GM12874 (cell line): Measurements from ENCODE around the gene DNAJB8.

ENCODE experiments used
- TF ChIP-seq, protein P1 (sequence below): IDR thresholded peaks from 2 replicates; pipeline ENCODE4 v1.5.1; 2011; ENCODE audit warnings: low read depth, mild to moderate bottlenecking, control low read depth, low read length, moderate library complexity; ENCODE audit not compliant: insufficient read depth

Gene DNAJB8

DNA sequence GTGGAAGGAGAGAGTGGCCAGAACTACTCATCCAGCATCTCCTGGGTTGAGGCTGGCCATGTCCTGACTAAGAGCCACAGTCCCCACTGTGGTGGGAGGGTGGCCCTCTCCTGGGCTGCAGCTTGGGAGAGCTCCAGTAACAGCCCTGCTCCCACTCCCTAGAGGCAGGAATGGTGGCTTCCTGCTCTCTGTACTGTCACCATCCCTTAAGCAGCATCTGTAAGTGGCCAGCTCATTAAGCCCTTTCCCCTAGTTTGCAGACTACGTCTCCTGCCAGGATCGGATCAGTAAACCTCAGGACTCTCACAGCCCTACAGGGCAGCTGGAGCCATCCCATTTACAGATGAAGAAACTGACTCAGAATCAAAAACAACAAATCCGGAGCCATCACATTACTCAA is 30.5 kb downstream of the DNAJB8 start:
- TF ChIP-seq, protein P1, sequence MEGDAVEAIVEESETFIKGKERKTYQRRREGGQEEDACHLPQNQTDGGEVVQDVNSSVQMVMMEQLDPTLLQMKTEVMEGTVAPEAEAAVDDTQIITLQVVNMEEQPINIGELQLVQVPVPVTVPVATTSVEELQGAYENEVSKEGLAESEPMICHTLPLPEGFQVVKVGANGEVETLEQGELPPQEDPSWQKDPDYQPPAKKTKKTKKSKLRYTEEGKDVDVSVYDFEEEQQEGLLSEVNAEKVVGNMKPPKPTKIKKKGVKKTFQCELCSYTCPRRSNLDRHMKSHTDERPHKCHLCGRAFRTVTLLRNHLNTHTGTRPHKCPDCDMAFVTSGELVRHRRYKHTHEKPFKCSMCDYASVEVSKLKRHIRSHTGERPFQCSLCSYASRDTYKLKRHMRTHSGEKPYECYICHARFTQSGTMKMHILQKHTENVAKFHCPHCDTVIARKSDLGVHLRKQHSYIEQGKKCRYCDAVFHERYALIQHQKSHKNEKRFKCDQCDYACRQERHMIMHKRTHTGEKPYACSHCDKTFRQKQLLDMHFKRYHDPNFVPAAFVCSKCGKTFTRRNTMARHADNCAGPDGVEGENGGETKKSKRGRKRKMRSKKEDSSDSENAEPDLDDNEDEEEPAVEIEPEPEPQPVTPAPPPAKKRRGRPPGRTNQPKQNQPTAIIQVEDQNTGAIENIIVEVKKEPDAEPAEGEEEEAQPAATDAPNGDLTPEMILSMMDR: no peak

DNA sequence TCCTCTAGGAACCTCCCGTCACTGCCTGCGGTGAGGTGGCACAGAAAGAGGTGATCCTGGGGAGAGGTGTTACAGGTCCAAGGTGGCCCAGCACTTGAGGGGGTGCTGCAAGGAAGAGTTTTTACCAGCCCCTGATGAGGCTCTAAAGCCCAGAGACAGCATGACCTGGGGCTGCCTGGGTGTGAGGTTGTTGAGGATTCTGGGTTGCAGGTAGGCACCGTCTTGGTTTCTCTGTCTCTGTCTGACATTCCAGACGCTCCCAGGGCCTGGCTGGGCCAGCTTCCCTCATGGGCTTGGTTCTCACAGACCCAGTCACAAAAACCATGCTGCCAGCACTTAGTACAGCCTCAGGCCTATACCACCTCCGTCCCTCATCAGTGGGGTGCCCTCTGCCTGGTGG is 31.1 kb downstream of the DNAJB8 start:
- TF ChIP-seq, protein P1: no peak

DNA sequence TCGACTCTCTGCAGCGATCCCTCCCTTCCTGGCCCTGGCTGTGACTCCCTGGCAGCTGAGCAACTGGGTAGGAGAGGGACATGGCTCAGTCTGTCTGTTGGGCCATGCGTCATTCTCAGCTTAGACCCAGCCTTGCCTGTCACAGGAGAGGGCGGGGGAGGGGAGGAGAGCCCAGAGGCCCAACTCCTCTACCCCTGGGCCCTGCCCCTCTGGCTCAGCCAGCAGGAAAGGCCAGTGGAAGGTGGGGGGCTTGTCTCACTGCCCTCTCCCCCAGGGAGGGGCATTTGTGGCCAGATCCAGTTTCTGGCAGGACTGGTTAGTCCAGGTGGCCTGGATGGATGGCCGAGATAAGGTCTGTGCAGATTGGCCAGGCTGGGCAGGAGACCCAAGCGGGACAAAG is 31.6 kb downstream of the DNAJB8 start:
- TF ChIP-seq, protein P1: no peak

DNA sequence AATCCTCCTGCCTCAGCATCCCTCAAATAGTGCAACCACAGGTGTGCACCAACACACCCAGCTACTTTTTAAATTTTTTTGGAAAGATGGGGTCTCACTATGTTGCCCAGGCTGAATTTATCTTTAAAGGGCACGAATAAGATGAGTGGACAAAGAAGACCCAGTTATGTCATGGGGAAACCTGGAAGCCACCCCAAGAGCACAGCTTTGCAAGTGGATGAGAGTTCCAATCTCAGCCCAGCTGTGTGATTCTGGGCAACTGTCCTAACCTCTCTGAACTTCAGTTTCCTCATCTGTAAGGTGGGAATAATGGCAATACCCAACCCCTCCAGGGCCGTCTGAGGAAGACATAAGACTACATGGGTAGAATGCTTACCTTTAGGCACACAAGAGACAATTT is 32.2 kb downstream of the DNAJB8 start:
- TF ChIP-seq, protein P1: no peak

DNA sequence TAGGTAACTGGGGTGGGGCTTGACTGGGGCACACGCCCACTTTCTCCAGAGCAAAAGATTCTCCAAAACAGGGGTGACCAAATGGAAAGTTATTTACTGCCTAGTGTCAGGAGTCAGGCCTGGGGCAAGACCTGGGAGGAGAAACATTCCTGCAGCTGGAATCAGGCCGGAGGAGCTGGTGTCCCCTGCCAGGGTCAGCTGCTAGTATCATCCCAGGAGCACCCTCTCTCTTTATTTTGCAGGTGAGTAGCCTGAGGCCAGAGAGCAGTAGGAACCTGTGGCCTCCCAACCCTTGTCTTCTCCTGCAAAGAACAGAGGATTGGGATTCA is 32.9 kb downstream of the DNAJB8 start:
- TF ChIP-seq, protein P1: no peak

DNA sequence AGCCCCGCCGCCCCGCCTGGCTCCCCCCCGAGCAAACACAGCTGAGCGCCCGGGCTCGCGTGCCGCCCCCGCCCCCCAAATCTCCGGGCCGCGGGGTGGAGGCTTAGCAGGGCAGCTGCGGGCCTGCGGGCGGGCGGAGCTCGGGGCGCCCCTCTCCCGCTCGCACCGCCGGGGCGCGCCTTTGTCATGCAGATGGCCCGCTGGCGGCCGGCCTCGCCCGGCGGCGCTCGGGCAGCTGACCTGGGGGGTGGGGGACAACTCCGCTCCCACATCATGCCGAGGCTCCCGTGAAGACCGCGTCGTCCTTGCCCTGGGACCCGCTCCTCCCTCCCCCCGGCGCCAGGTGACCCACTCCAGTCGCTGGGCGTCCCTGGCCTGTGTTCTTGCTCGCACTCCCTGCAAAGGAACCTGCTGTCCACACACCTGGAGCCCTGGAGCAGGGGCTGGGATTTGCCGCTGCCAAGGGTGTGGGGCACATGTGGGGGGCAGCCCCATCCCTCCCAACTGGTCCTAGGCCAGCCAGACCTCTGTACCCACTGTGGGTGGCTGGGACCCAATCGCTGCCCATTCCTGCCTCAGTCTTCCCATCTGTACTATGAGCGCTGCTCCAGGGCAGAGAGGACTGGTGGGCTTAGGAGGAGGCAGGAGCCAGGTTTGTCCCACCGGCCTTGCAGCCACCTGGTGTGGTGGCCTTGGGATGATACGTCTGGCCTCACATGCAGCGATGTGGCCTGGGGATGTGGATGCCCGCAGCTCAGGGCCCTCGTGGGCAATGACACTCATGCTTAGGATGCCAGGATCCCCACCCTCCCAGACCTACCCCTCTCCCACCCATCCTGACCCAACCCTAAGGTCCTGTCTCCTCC is 33.5 kb downstream of the DNAJB8 start:
- TF ChIP-seq, protein P1: no peak

DNA sequence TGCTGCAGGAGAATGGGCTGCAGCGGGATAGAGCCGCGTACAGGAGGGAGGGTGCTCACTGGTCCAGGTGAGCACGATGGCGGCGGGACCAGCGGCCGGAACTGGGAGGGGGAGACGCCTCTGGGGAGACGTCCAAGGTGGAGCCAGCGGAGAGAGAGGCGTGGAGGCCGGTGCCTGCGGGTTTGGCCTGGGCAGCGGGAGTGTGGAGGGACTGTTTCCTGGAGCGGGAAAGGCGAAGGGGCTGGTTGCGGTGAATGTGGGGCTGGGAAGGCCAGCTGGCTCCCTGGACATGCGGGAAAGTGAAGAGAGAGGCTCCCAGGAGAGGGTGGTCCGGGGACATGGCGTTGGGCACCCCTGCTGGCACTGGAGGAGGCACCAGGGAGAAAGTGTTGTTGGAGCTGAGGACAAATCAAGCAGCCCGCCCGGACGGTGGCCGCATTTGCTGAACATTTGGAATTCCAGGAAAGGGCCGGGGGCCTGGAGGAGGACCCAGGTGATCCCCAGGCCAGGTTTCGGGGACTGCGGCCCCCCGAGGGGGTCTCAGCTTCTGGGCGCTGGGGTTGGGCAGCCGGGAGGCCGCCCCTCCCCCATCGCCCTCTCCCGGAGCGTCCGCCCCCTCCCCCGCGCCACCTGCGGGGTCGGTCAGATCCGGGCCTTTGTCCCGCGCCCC is 34.3 kb downstream of the DNAJB8 start:
- TF ChIP-seq, protein P1: no peak
